H9 (cell line): Measurements from ENCODE around the gene CASP12. TPM values are rescaled to one million over a fixed set of nuclear protein-coding genes. Genes with fewer than 3 reads are reported as not detected.

ENCODE experiments used
- DNase-seq: peaks from one replicate; pipeline ENCODE4 v3.0.0-alpha.2; 2017
- H2AFZ ChIP-seq: one replicate; pipeline ENCODE4 v1.6.1; 2013; ENCODE audit warnings: mild to moderate bottlenecking, low read length, control low read depth, moderate library complexity
- H2AK5ac ChIP-seq: 2 replicates; pipeline ENCODE4 v1.6.1; 2013; ENCODE audit warnings: low read length, control low read depth, mixed read lengths; ENCODE audit not compliant: insufficient read length
- H2BK120ac ChIP-seq: one replicate; pipeline ENCODE4 v1.6.1; 2013; ENCODE audit warnings: low read depth, mild to moderate bottlenecking, low read length, control low read depth, inconsistent platforms; ENCODE audit not compliant: poor library complexity, severe bottlenecking
- H2BK12ac ChIP-seq: 2 replicates; pipeline ENCODE4 v1.6.1; 2013; ENCODE audit warnings: low read length, control low read depth, mixed read lengths, low read depth; ENCODE audit not compliant: insufficient read length
- H2BK15ac ChIP-seq: 2 replicates; pipeline ENCODE4 v1.6.1; 2013; ENCODE audit warnings: low read depth, low read length, control low read depth
- H2BK20ac ChIP-seq: one replicate; pipeline ENCODE4 v1.6.1; 2013; ENCODE audit warnings: low read depth, mild to moderate bottlenecking, low read length, control low read depth, inconsistent platforms; ENCODE audit not compliant: poor library complexity, severe bottlenecking
- H2BK5ac ChIP-seq: 2 replicates; pipeline ENCODE4 v1.6.1; 2013; ENCODE audit warnings: low read length, control low read depth, mixed read lengths; ENCODE audit not compliant: insufficient read length
- H3K14ac ChIP-seq: 2 replicates; pipeline ENCODE4 v1.6.1; 2013; ENCODE audit warnings: low read length, control low read depth; ENCODE audit not compliant: insufficient read depth
- H3K18ac ChIP-seq: 2 replicates; pipeline ENCODE4 v1.6.1; 2013; ENCODE audit warnings: low read depth, mild to moderate bottlenecking, mixed read lengths, low read length, control low read depth; ENCODE audit not compliant: insufficient read length
- H3K23ac ChIP-seq: 2 replicates; pipeline ENCODE4 v1.6.1; 2013; ENCODE audit warnings: low read length, control low read depth, mixed read lengths, low read depth; ENCODE audit not compliant: insufficient read length
- H3K23me2 ChIP-seq: 2 replicates; pipeline ENCODE4 v1.6.1; 2013; ENCODE audit warnings: low read depth, mild to moderate bottlenecking, mixed read lengths, low read length, control low read depth; ENCODE audit not compliant: insufficient read length, poor library complexity, severe bottlenecking
- H3K27ac ChIP-seq: 2 replicates; pipeline ENCODE4 v1.5.1; 2013; ENCODE audit warnings: low read length, control low read depth, mixed read lengths, low read depth; ENCODE audit not compliant: insufficient read length
- H3K27me3 ChIP-seq: 2 replicates; pipeline ENCODE4 v1.6.1; 2013; ENCODE audit warnings: low read length, control low read depth, inconsistent platforms; ENCODE audit not compliant: insufficient read depth
- H3K4ac ChIP-seq: 2 replicates; pipeline ENCODE4 v1.6.1; 2013; ENCODE audit warnings: low read depth, mild to moderate bottlenecking, control low read depth, inconsistent platforms, low read length, moderate library complexity
- H3K4me1 ChIP-seq: 2 replicates; pipeline ENCODE4 v1.6.1; 2013; ENCODE audit warnings: low read length, control low read depth, inconsistent platforms; ENCODE audit not compliant: insufficient read depth
- H3K4me2 ChIP-seq: 2 replicates; pipeline ENCODE4 v1.6.1; 2013; ENCODE audit warnings: low read length, control low read depth, mixed read lengths; ENCODE audit not compliant: insufficient read length, insufficient read depth
- H3K56ac ChIP-seq: 2 replicates; pipeline ENCODE4 v1.6.1; 2013; ENCODE audit warnings: low read depth, mild to moderate bottlenecking, mixed read lengths, low read length, control low read depth; ENCODE audit not compliant: insufficient read length
- H3K79me1 ChIP-seq: 2 replicates; pipeline ENCODE4 v1.6.1; 2013; ENCODE audit warnings: low read depth, mild to moderate bottlenecking, moderate library complexity, low read length, control low read depth, inconsistent platforms; ENCODE audit not compliant: insufficient read depth, poor library complexity, severe bottlenecking
- H3K79me2 ChIP-seq: 2 replicates; pipeline ENCODE4 v1.6.1; 2013; ENCODE audit warnings: low read length, control low read depth, inconsistent platforms; ENCODE audit not compliant: insufficient read depth
- H3K9ac ChIP-seq: 2 replicates; pipeline ENCODE4 v1.6.1; 2013; ENCODE audit warnings: low read length, control low read depth, mixed read lengths; ENCODE audit not compliant: insufficient read length; ENCODE audit errors: extremely low read depth
- H3K9me3 ChIP-seq: one replicate; pipeline ENCODE4 v1.6.1; 2013; ENCODE audit warnings: low read depth, low read length, inconsistent platforms; ENCODE audit not compliant: control insufficient read depth
- H3T11ph ChIP-seq: one replicate; pipeline ENCODE4 v1.6.1; 2013; ENCODE audit warnings: mild to moderate bottlenecking, low read length, control low read depth, inconsistent platforms
- H4K20me1 ChIP-seq: one replicate; pipeline ENCODE4 v1.6.1; 2013; ENCODE audit not compliant: control insufficient read depth, insufficient read length, insufficient read depth
- H4K5ac ChIP-seq: 2 replicates; pipeline ENCODE4 v1.6.1; 2013; ENCODE audit warnings: low read depth, mild to moderate bottlenecking, mixed read lengths, low read length, control low read depth; ENCODE audit not compliant: insufficient read length
- H4K8ac ChIP-seq: replicated peaks from 2 replicates; pipeline ENCODE4 v1.6.1; 2013; ENCODE audit warnings: low read length, control low read depth, mixed read lengths, low read depth; ENCODE audit not compliant: insufficient read length
- H4K91ac ChIP-seq: 2 replicates; pipeline ENCODE4 v1.6.1; 2013; ENCODE audit warnings: low read depth, mild to moderate bottlenecking, moderate library complexity, mixed read lengths, low read length, control low read depth; ENCODE audit not compliant: insufficient read length
- H3K27ac Mint-ChIP-seq, 3 experiments: 2 replicates in 2 of 3; 3 replicates in 1 of 3; pipeline ENCODE4 v1.8.0; 2020 to 2021; ENCODE audit warnings: mixed read lengths in 3 of 3, mild to moderate bottlenecking in 1 of 3, moderate library complexity in 1 of 3
- H3K27me3 Mint-ChIP-seq: 2 replicates; pipeline ENCODE4 v1.8.0; 2021; ENCODE audit warnings: low read depth, mild to moderate bottlenecking, moderate library complexity, mixed read lengths
- H3K36me3 Mint-ChIP-seq, 3 experiments: 2 replicates in 2 of 3; 3 replicates in 1 of 3; pipeline ENCODE4 v1.8.0; 2020 to 2021; ENCODE audit warnings: low read depth in 3 of 3, mixed read lengths in 3 of 3; ENCODE audit not compliant: insufficient read depth in 1 of 3
- H3K4me1 Mint-ChIP-seq, 2 experiments: 2 replicates each; pipeline ENCODE4 v1.8.0; 2020; ENCODE audit warnings: mixed read lengths in 2 of 2
- H3K4me3 Mint-ChIP-seq, 2 experiments: 2 replicates in 1 of 2; 3 replicates in 1 of 2; pipeline ENCODE4 v1.8.0; 2020 to 2021; ENCODE audit warnings: mild to moderate bottlenecking in 2 of 2, mixed read lengths in 2 of 2, moderate library complexity in 1 of 2
- H3K9me3 Mint-ChIP-seq, 2 experiments: 2 replicates in 1 of 2; 3 replicates in 1 of 2; pipeline ENCODE4 v1.8.0; 2020; ENCODE audit warnings: mild to moderate bottlenecking in 2 of 2, mixed read lengths in 2 of 2, moderate library complexity in 1 of 2
- CTCF ChIP-seq: fragments of 200-600 bp; sonication (generic); conservative IDR thresholded peaks from 3 replicates; pipeline ENCODE4 v1.8.0; 2021; ENCODE audit warnings: antibody characterized with exemption, mild to moderate bottlenecking
- WGBS: extraction: QIAGEN DNeasy Blood & Tissue Kit; methylation state at CpG from one replicate; pipeline ENCODE4 v1.1.7; 2013; ENCODE audit warnings: missing lambda C conversion rate, low lambda C conversion rate, mixed read lengths; ENCODE audit not compliant: insufficient read length; ENCODE audit errors: extremely low coverage; 5-methylcytosine and 5-hydroxymethylcytosine counted together
- total RNA-seq: library from RNA; stranded (reverse); gene quantifications from 2 replicates; pipeline ENCODE4 v1.2.1, GENCODE V29; 2021

The CASP12 gene
- total RNA-seq, 1 experiment from 2014 or later, result not detected

GRCh38 chr11:104853276-104853675 is 45.0 kb downstream of the CASP12 start:
- Histone ChIP-seq H3K56ac (no peak overlapping the region), H3K23ac (no peak overlapping the region), H3K79me1 (no peaks in the 10 kb centered on the region), H3K23me2 (no peaks in the 10 kb centered on the region), H4K20me1 (no peaks in the 10 kb centered on the region), H3K27ac (no peak overlapping the region), H3K4me2 (no peak overlapping the region), H3K18ac (no peak overlapping the region), H4K8ac (no peak overlapping the region), H3K9me3 (no peaks in the 10 kb centered on the region), H3K14ac (no peak overlapping the region), H3K4ac (no peak overlapping the region), H2BK12ac (no peak overlapping the region), H2BK5ac (no peak overlapping the region), H2AK5ac (no peak overlapping the region), H2AFZ (no peak overlapping the region), H3T11ph (no peak overlapping the region), H3K9ac (no peak overlapping the region), H4K91ac (no peak overlapping the region), H3K79me2 (no peaks in the 10 kb centered on the region), H3K27me3 (no peaks in the 10 kb centered on the region), H2BK20ac (no peak overlapping the region), H2BK15ac (no peak overlapping the region), H4K5ac (no peak overlapping the region), H3K4me1 (no peaks in the 10 kb centered on the region), H2BK120ac (no peak overlapping the region)
- H3K36me3 Mint-ChIP-seq, result no peaks in the 10 kb centered on the region; a peak in 1 of 7 replicates
- no peaks in the 10 kb centered on the region for H3K9me3 Mint-ChIP-seq
- H3K4me3 Mint-ChIP-seq, result no peak overlapping the region
- WGBS, result no CpG with 5 or more reads among the region's 3 CpGs
- no peaks in the 10 kb centered on the region for H3K27me3 Mint-ChIP-seq
- peaks cover 13 to 16% of the 10 kb centered on the region in 2 experiments for H3K4me1 Mint-ChIP-seq
- no peak for DNase-seq
- TF ChIP-seq CTCF, result no peak
- no peak overlapping the region for H3K27ac Mint-ChIP-seq
